GM18870 (cell line): ENCODE measurements around the gene OR10Z1.

ENCODE experiments used
- ATAC-seq: cut with Tn5 transposase; IDR thresholded peaks from one replicate; pipeline ENCODE4 v1.9.1; 2021; ENCODE audit warnings: moderate library complexity; ENCODE audit not compliant: unreplicated experiment

The OR10Z1 gene

GRCh38 chr1:158604968-158605367 lies at the start of gene OR10Z1:
OR10Z1 (plus strand) TSS chr1:158605268; CDS start chr1:158606439, 1,171 bp downstream.
- ATAC-seq, result no peak

GRCh38 chr1:158559696-158560095 lies 45.4 kb upstream of the OR10Z1 start:
- ATAC-seq, result no peak

- no peak for ATAC-seq
These were observed 41.2 kb upstream of the OR10Z1 start for GRCh38 chr1:158563853-158564252.

GRCh38 chr1:158564608-158565007 lies 40.5 kb upstream of the OR10Z1 start:
- ATAC-seq, result no peak

GRCh38 chr1:158570480-158570879 lies 34.6 kb upstream of the OR10Z1 start, which contains the start of gene OR6P1:
OR6P1 (minus strand) TSS chr1:158570580; CDS start chr1:158563604, 6,976 bp downstream.
- no peak for ATAC-seq

- no peak for ATAC-seq
These were observed 32.8 kb upstream of the OR10Z1 start for GRCh38 chr1:158572226-158572625.

- ATAC-seq, result no peak
These were observed 27.5 kb upstream of the OR10Z1 start for GRCh38 chr1:158577561-158577960.

- ATAC-seq, result no peak
These were observed 25.3 kb upstream of the OR10Z1 start, which contains the start of gene OR10X1 for GRCh38 chr1:158579733-158580132. OR10X1 (minus strand) TSS chr1:158579899; CDS start chr1:158579899, 0 bp downstream.

GRCh38 chr1:158583962-158584361 lies 21.1 kb upstream of the OR10Z1 start:
- no peak for ATAC-seq

GRCh38 chr1:158586942-158587341 lies 18.1 kb upstream of the OR10Z1 start:
- no peak for ATAC-seq

GRCh38 chr1:158600735-158601134 lies 4.3 kb upstream of the OR10Z1 start:
- ATAC-seq, result no peak

GRCh38 chr1:158607296-158607695 lies 2.2 kb downstream of the OR10Z1 start:
- no peak for ATAC-seq

GRCh38 chr1:158611916-158612315 lies 6.8 kb downstream of the OR10Z1 start:
- no peak for ATAC-seq

GRCh38 chr1:158613764-158614163 lies 8.7 kb downstream of the OR10Z1 start:
- no peak for ATAC-seq

GRCh38 chr1:158638146-158638545 lies 33.1 kb downstream of the OR10Z1 start:
- no peak for ATAC-seq

- ATAC-seq, result no peak
These were observed 33.8 kb downstream of the OR10Z1 start for GRCh38 chr1:158638904-158639303.

GRCh38 chr1:158644449-158644848 lies 39.4 kb downstream of the OR10Z1 start:
- no peak for ATAC-seq

- no peak for ATAC-seq
These were observed 41.4 kb downstream of the OR10Z1 start for GRCh38 chr1:158646465-158646864.

- no peak for ATAC-seq
These were observed 44.0 kb downstream of the OR10Z1 start for GRCh38 chr1:158649052-158649451.

- no peak for ATAC-seq
These were observed 47.8 kb downstream of the OR10Z1 start for GRCh38 chr1:158652721-158653334.

GRCh38 chr1:158654086-158654485 lies 49.0 kb downstream of the OR10Z1 start:
- no peak for ATAC-seq

- ATAC-seq, result no peak
These were observed 49.5 kb downstream of the OR10Z1 start for GRCh38 chr1:158654571-158654970.
